H1 (cell line): ENCODE data around the gene BIN1. TPM values are rescaled to one million over a fixed set of nuclear protein-coding genes. Genes with fewer than 3 reads are reported as not detected.

Source experiments
- CTCF ChIA-PET: fragments of 300-600 bp; sonication (Branson Sonifier 250); formaldehyde crosslinking; loops from one replicate; lab custom pipeline; 2021; ENCODE audit not compliant: partially characterized antibody; lab: Charles Lee
- POLR2A ChIA-PET: fragments of 300-600 bp; sonication (Branson Sonifier 250); formaldehyde crosslinking; loops from one replicate; lab custom pipeline; 2021; ENCODE audit warnings: inconsistent platforms; ENCODE audit not compliant: partially characterized antibody; lab: Charles Lee
- DNase-seq, 2 experiments: peaks; one replicate each; pipeline versions ENCODE4 v3.0.0 to v3.0.0-alpha.2; 2010 to 2022; ENCODE audit warnings: low spot score in 2 of 2, low read depth in 1 of 2, mixed read lengths in 1 of 2
- FAIRE-seq: peaks from 2 replicates; lab custom pipeline; 2011; peaks lifted over from hg19 to GRCh38; lab: Jason Lieb, UNC
- H2AFZ ChIP-seq: 2 replicates; pipeline ENCODE4 v1.8.1; 2012; ENCODE audit warnings: low read length, inconsistent platforms
- H2AK5ac ChIP-seq: 2 replicates; pipeline ENCODE4 v1.6.1; 2013; ENCODE audit warnings: low read depth, low read length
- H2BK120ac ChIP-seq: replicated peaks from 2 replicates; pipeline ENCODE3; 2013; ENCODE audit warnings: low read depth, low read length, inconsistent platforms
- H2BK12ac ChIP-seq: 2 replicates; pipeline ENCODE4 v1.6.1; 2013; ENCODE audit warnings: low read depth, low read length
- H2BK15ac ChIP-seq: 2 replicates; pipeline ENCODE4 v1.6.1; 2013; ENCODE audit warnings: low read length
- H2BK20ac ChIP-seq: 2 replicates; pipeline ENCODE4 v1.6.1; 2013; ENCODE audit warnings: low read length
- H2BK5ac ChIP-seq: 2 replicates; pipeline ENCODE4 v1.6.1; 2013; ENCODE audit warnings: low read depth, low read length
- H3K14ac ChIP-seq: 2 replicates; pipeline ENCODE4 v1.6.1; 2013; ENCODE audit warnings: inconsistent platforms; ENCODE audit not compliant: insufficient read length
- H3K18ac ChIP-seq: 2 replicates; pipeline ENCODE4 v1.6.1; 2013; ENCODE audit warnings: low read length; ENCODE audit errors: extremely low read depth
- H3K23ac ChIP-seq: 2 replicates; pipeline ENCODE4 v1.6.1; 2013; ENCODE audit warnings: inconsistent platforms; ENCODE audit not compliant: insufficient read length
- H3K23me2 ChIP-seq: 2 replicates; pipeline ENCODE4 v1.6.1; 2013; ENCODE audit warnings: low read depth, low read length
- H3K27ac ChIP-seq: 2 replicates; pipeline ENCODE4 v1.6.1; 2011; ENCODE audit warnings: low read depth, low read length, inconsistent platforms
- H3K27me3 ChIP-seq, 4 experiments: replicated peaks in 1 of 4; 1 replicate in 1 of 4; 2 replicates in 3 of 4; pipeline versions ENCODE4 v1.6.1 to v1.8.1; 2011 to 2013; ENCODE audit warnings: low read length in 3 of 4, mild to moderate bottlenecking in 3 of 4, inconsistent platforms in 2 of 4, mixed read lengths in 2 of 4, moderate library complexity in 1 of 4; ENCODE audit not compliant: control insufficient read depth in 3 of 4, insufficient read depth in 3 of 4; ENCODE audit errors: extremely low read depth in 1 of 4
- H3K36me3 ChIP-seq, 4 experiments: 2 replicates each; pipeline versions ENCODE4 v1.6.1 to v1.8.1; 2011 to 2013; ENCODE audit warnings: mild to moderate bottlenecking in 4 of 4, low read length in 3 of 4, moderate library complexity in 2 of 4, control low read depth in 1 of 4, inconsistent platforms in 1 of 4; ENCODE audit not compliant: insufficient read depth in 4 of 4, control insufficient read depth in 2 of 4
- H3K4ac ChIP-seq: replicated peaks from 2 replicates; pipeline ENCODE3; 2013; ENCODE audit warnings: low read length, low read depth, mixed read lengths, inconsistent platforms; ENCODE audit not compliant: insufficient read length
- H3K4me1 ChIP-seq, 4 experiments: replicated peaks in 1 of 4; 1 replicate in 1 of 4; 2 replicates in 3 of 4; pipeline versions ENCODE4 v1.6.1 to v1.8.1; 2011 to 2013; ENCODE audit warnings: low read length in 3 of 4, inconsistent platforms in 2 of 4, mixed read lengths in 1 of 4; ENCODE audit not compliant: insufficient read depth in 4 of 4, control insufficient read depth in 3 of 4
- H3K4me2 ChIP-seq, 2 experiments: 2 replicates each; pipeline versions ENCODE4 v1.6.1 to v1.8.1; 2011 to 2013; ENCODE audit warnings: low read depth in 2 of 2, low read length in 2 of 2, control low read depth in 1 of 2, inconsistent platforms in 1 of 2, mild to moderate bottlenecking in 1 of 2; ENCODE audit not compliant: insufficient read depth in 1 of 2
- H3K4me3 ChIP-seq, 4 experiments: fragments of 200-600, 300-600 bp in 1 of 4; sonication (generic), shearing (Covaris generic), sonication (Bioruptor Twin) in 1 of 4; 2 replicates each; pipeline versions ENCODE4 v1.5.1 to v1.8.1; 2011 to 2016; ENCODE audit warnings: low read length in 4 of 4, low read depth in 3 of 4, control low read depth in 2 of 4, inconsistent platforms in 2 of 4, mild to moderate bottlenecking in 2 of 4, mixed read lengths in 1 of 4, moderate library complexity in 1 of 4; ENCODE audit not compliant: insufficient read depth in 2 of 4; ENCODE audit errors: extremely low read depth in 1 of 4
- H3K56ac ChIP-seq: replicated peaks from 2 replicates; pipeline ENCODE3; 2013; ENCODE audit warnings: low read depth, mild to moderate bottlenecking, mixed read lengths, low read length, inconsistent platforms; ENCODE audit not compliant: insufficient read length
- H3K79me1 ChIP-seq: 2 replicates; pipeline ENCODE4 v1.6.1; 2013; ENCODE audit warnings: low read depth, low read length, control low read depth
- H3K79me2 ChIP-seq, 2 experiments: 2 replicates each; pipeline versions ENCODE4 v1.6.1 to v1.8.1; 2012 to 2013; ENCODE audit warnings: low read length in 2 of 2, mild to moderate bottlenecking in 2 of 2, inconsistent platforms in 1 of 2; ENCODE audit not compliant: insufficient read depth in 2 of 2, control insufficient read depth in 1 of 2
- H3K9ac ChIP-seq, 4 experiments: replicated peaks in 1 of 4; 1 replicate in 1 of 4; 2 replicates in 3 of 4; pipeline versions ENCODE4 v1.6.1 to v1.8.1; 2011 to 2013; ENCODE audit warnings: low read depth in 3 of 4, low read length in 3 of 4, control low read depth in 2 of 4, mild to moderate bottlenecking in 2 of 4, moderate library complexity in 2 of 4, inconsistent platforms in 1 of 4; ENCODE audit errors: extremely low read depth in 1 of 4
- H3K9me3 ChIP-seq, 2 experiments: 2 replicates each; pipeline versions ENCODE4 v1.6.1 to v1.8.1; 2012 to 2013; ENCODE audit warnings: mild to moderate bottlenecking in 2 of 2, moderate library complexity in 2 of 2, control low read depth in 1 of 2, inconsistent platforms in 1 of 2, low read depth in 1 of 2, low read length in 1 of 2, mixed read lengths in 1 of 2; ENCODE audit not compliant: insufficient read depth in 2 of 2
- H4K20me1 ChIP-seq, 2 experiments: replicated peaks in 1 of 2; 2 replicates each; pipeline versions ENCODE3 to v1.8.1; 2011 to 2013; ENCODE audit warnings: inconsistent platforms in 2 of 2, low read length in 2 of 2, mild to moderate bottlenecking in 1 of 2; ENCODE audit not compliant: insufficient read depth in 2 of 2, control insufficient read depth in 1 of 2
- H4K5ac ChIP-seq: 2 replicates; pipeline ENCODE4 v1.6.1; 2013; ENCODE audit warnings: low read length, low read depth, mixed read lengths, inconsistent platforms; ENCODE audit not compliant: insufficient read length
- H4K8ac ChIP-seq: 2 replicates; pipeline ENCODE4 v1.8.0; 2013; ENCODE audit warnings: mild to moderate bottlenecking, moderate library complexity, low read length, inconsistent platforms; ENCODE audit not compliant: insufficient read depth; ENCODE audit errors: extremely low read depth
- H4K91ac ChIP-seq: replicated peaks from 2 replicates; pipeline ENCODE3; 2013; ENCODE audit warnings: low read length, mixed read lengths, inconsistent platforms; ENCODE audit not compliant: insufficient read length
- ASH2L ChIP-seq: fragments of 200-600, 300-600 bp; sonication (generic); IDR thresholded peaks from one replicate; pipeline ENCODE4 v1.7.1; 2017; ENCODE audit warnings: low read length
- ATF3 ChIP-seq: IDR thresholded peaks from 2 replicates; pipeline ENCODE4 v1.6.1; 2011; ENCODE audit warnings: low read depth, mild to moderate bottlenecking, low read length; ENCODE audit not compliant: insufficient read depth
- BCL11A ChIP-seq, 2 experiments: IDR thresholded peaks; one replicate each; pipeline ENCODE4 v1.6.1; 2011; ENCODE audit warnings: low read depth in 2 of 2, low read length in 2 of 2, mild to moderate bottlenecking in 2 of 2
- CEBPB ChIP-seq: IDR thresholded peaks from 2 replicates; pipeline ENCODE4 v1.6.1; 2012; ENCODE audit warnings: low read depth, low read length
- CTBP2 ChIP-seq: IDR thresholded peaks from 2 replicates; pipeline ENCODE4 v1.7.0; 2011; ENCODE audit warnings: borderline replicate concordance, mild to moderate bottlenecking, moderate library complexity, mixed read lengths, low read length; ENCODE audit not compliant: insufficient read depth, insufficient read length
- GABPA ChIP-seq: IDR thresholded peaks from 2 replicates; pipeline ENCODE4 v1.6.1; 2011; ENCODE audit warnings: mild to moderate bottlenecking, low read length, moderate library complexity, borderline replicate concordance; ENCODE audit not compliant: insufficient read depth
- MAFK ChIP-seq: IDR thresholded peaks from 2 replicates; pipeline ENCODE4 v1.6.1; 2012; ENCODE audit warnings: low read depth, mild to moderate bottlenecking, improper control_type of control experiment, low read length
- RFX5 ChIP-seq: IDR thresholded peaks from 2 replicates; pipeline ENCODE4 v1.6.1; 2011; ENCODE audit warnings: low read depth, low read length, improper control_type of control experiment, borderline replicate concordance
- SAP30 ChIP-seq: fragments of 300-600 bp; sonication (generic); IDR thresholded peaks from 2 replicates; pipeline ENCODE4 v1.7.1; 2012; ENCODE audit warnings: low read length, moderate library complexity, mild to moderate bottlenecking, inconsistent platforms; ENCODE audit not compliant: insufficient read depth, insufficient replicate concordance
- SIX5 ChIP-seq: IDR thresholded peaks from 2 replicates; pipeline ENCODE4 v1.6.1; 2011; ENCODE audit warnings: mild to moderate bottlenecking, low read depth, low read length
- SP1 ChIP-seq: IDR thresholded peaks from 2 replicates; pipeline ENCODE4 v1.6.1; 2011; ENCODE audit warnings: low read depth, low read length
- TAF7 ChIP-seq: optimal IDR thresholded peaks from 2 replicates; pipeline ENCODE3; 2011; ENCODE audit warnings: low read depth, mild to moderate bottlenecking, inconsistent platforms, low read length, moderate library complexity, borderline replicate concordance
- TCF12 ChIP-seq: IDR thresholded peaks from 2 replicates; pipeline ENCODE4 v1.6.1; 2011; ENCODE audit warnings: low read depth, mild to moderate bottlenecking, low read length
- ZNF274 ChIP-seq: IDR thresholded peaks from 2 replicates; pipeline ENCODE4 v1.7.0; 2012; ENCODE audit warnings: low read length, borderline replicate concordance; ENCODE audit errors: extremely low read depth
- WGBS, 2 experiments: shearing (Covaris generic) in 1 of 2; methylation state at CpG; one replicate each; pipeline versions ENCODE4 v1.1.6 to v1.1.7; 2013 to 2015; ENCODE audit warnings: low lambda C conversion rate in 2 of 2, mixed read lengths in 2 of 2, inconsistent platforms in 1 of 2, low coverage in 1 of 2, missing lambda C conversion rate in 1 of 2; ENCODE audit not compliant: insufficient replicate concordance in 2 of 2, insufficient coverage in 1 of 2, insufficient read length in 1 of 2; ENCODE audit errors: extremely low coverage in 1 of 2, missing lambda C conversion rate in 1 of 2; 5-methylcytosine and 5-hydroxymethylcytosine counted together
- polyA plus RNA-seq, 7 experiments: library from polyadenylated mRNA; depleted of rRNA in 3 of 7; stranded (reverse) in 5 of 7; unstranded in 2 of 7; fragments of >200 nt in 5 of 7; fragments of 200-250 nt in 2 of 7; gene quantifications; 1 replicate in 5 of 7; 2 replicates in 1 of 7; 4 replicates in 1 of 7; pipeline versions ENCODE4 v1.2.1 to v1.2.3, GENCODE V29; 2011 to 2013; ENCODE audit warnings: missing spikeins in 2 of 7, mixed read lengths in 2 of 7
- total RNA-seq: library from RNA; stranded (reverse); fragmentation: NEBNext Ultra II Directional; extraction: Animal tissue kit (Norgen Biotek cat#: 25700); gene quantifications from 2 replicates; pipeline ENCODE4 v1.2.1, GENCODE V29; 2021

The BIN1 gene
- total and polyA plus RNA-seq, 2 of the 8 experiments (the other 6 are each of a cell fraction or from before 2014, with no cell fraction given): 23.6 to 35.6 TPM

DNA sequence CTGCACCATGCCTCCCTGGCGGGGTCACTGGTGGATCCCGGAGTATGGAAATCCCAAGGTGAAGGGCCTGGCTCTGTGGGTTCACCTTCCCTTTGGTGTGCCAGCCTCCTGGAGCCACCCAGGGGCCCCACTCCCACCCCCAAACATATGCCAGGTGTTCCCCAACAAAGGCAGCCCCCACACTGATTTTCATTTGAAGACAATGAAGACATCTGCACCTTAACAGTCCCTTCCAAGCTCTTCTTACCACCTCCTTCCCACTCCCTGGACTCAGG lies 11.7 kb downstream of the BIN1 start:
- Histone ChIP-seq H2BK120ac (no peak overlapping the region), H3K14ac (no peak overlapping the region), H3K27ac (no peak overlapping the region), H3K79me1 (peaks cover 11% of the 10 kb centered on the region), H2BK20ac (no peak overlapping the region), H3K36me3 (no peaks in the 10 kb centered on the region), H2AK5ac (no peak overlapping the region), H3K56ac (no peak overlapping the region), H3K18ac (no peak overlapping the region), H2BK12ac (no peak overlapping the region), H3K27me3 (no peaks in the 10 kb centered on the region), H3K4me1 (peaks cover 0 to 30% (median 14%) of the 10 kb centered on the region in 4 experiments; a peak in 6 of 7 replicates), H3K9me3 (no peaks in the 10 kb centered on the region), H4K91ac (peak overlapping the region; percentile 5), H4K20me1 (peaks cover 2 to 4% of the 10 kb centered on the region in 2 experiments), H2BK15ac (0 out of 2 replicates have a peak overlapping the region, but pooled peaks have one; percentile 29), H3K4me3 (no peak overlapping the region), H4K5ac (no peak overlapping the region), H2BK5ac (no peak overlapping the region), H3K79me2 (peaks cover 0 to 18% of the 10 kb centered on the region in 2 experiments; a peak in 3 of 4 replicates), H3K4ac (no peak overlapping the region), H3K4me2 (peak overlapping the region in 1 of 2 experiments; percentile 0; a peak in 1 of 4 replicates), H3K23ac (no peak overlapping the region), H2AFZ (no peak overlapping the region), H3K23me2 (no peaks in the 10 kb centered on the region), H4K8ac (no peak overlapping the region), H3K9ac (no peak overlapping the region)
- POLR2A ChIA-PET: interaction anchor here (0.8 to 2.0 kb wide), 5 partner anchors 9 to 96 kb away, joined by 3 to 6 read pairs (median 3); partner anchors contain the start of gene BIN1
- no peak for DNase-seq
- TF ChIP-seq CTBP2 (no peak), ZNF274 (no peak), TCF12 (no peak), ASH2L (no peak), ATF3 (no peak), CEBPB (no peak), SIX5 (no peak), BCL11A (IDR thresholded peaks at IDR 0.05; ENCODE audit: low read depth in 2 of 2, low read length in 2 of 2) (no peak), RFX5 (no peak), SAP30 (no peak), GABPA (no peak), SP1 (no peak), MAFK (no peak), TAF7 (no peak)
- FAIRE-seq: no peak
- CTCF ChIA-PET: interaction anchor here (0.5 to 13.1 kb wide), 6 partner anchors 10 to 126 kb away, joined by 3 to 132 read pairs (median 4); no protein-coding TSS in a partner anchor
- WGBS, 2 experiments: 92% methylated on average over 2 of the region's 2 CpGs; no CpG with 5 or more reads in 1 of the 2 experiments
